ENCODE results near the gene FBN2. TPM values are rescaled to one million over a fixed set of nuclear protein-coding genes. Genes with fewer than 3 reads are reported as not detected.

FBN2 gene
- total and polyA plus RNA-seq, 2 of the 4 experiments (the other 2 are of a cell fraction), result 26.7 to 69.0 TPM

DNA sequence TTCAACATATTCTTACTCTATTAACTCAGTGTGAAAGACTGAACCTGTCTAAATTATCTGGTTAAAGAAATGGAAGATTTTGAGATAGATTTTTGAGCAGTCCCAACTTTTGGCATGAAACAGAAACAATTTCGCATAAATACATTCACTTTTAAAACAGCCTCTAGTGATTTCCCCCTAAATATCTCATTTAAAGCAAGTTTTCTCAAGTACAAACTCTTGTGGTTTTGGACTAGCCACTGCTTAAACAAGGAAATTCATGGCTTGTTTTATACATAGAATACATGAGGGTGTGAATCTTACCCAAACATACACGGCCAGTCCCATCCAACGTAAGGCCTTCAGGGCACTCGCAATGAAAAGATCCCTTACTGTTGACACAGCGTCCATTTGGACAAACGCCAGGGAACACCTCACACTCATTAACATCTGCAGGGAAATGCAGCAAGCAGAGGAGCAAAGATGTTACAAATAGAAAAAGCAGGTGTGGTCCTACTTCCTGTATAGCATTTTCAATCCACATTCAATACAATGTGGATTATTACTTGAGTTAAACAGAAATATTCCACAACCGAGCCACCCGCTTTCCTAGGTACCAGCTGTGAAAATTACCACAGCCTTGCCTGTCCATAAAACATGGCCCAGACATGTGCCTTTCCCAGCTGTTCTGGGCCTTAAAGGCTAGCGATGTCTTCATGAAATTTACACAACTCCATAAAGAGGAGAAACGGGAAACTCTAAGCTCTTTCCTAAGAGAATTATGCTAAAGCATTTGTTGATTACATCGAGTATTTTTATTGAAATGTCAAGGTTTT is 188.8 kb downstream of the FBN2 start:
- intact Hi-C loops (cut with micrococcal nuclease), result loop anchor here (10.0 kb wide), 1 partner anchor 604 kb away; no protein-coding TSS in a partner anchor
- H2AFZ ChIP-seq (replicated peaks; ENCODE audit: low read length, poor library complexity), result no peak overlapping the region
- no TSS peak for BruUV-seq (replicated peaks)
- H4K91ac ChIP-seq (ENCODE audit: insufficient read depth, low read depth, low read length), result no peak overlapping the region
- peak; percentile 10 for DNase-seq
- no peak overlapping the region for H2AK5ac ChIP-seq (ENCODE audit: low read depth, low read length)
- H3K4me3 ChIP-seq (ENCODE audit: insufficient read depth, low read depth, low read length), result no peak overlapping the region
- no peak overlapping the region for H2BK20ac ChIP-seq (ENCODE audit: low read depth, low read length)
- no peak overlapping the region for H2BK120ac ChIP-seq (ENCODE audit: low read depth, low read length)
- H3K27me3 ChIP-seq (ENCODE audit: control insufficient read depth, insufficient read depth, low read length), result no peaks in the 10 kb centered on the region
- no peak overlapping the region for H4K5ac ChIP-seq (ENCODE audit: low read depth, low read length)
- no peak overlapping the region for H3K27ac ChIP-seq (ENCODE audit: insufficient read depth, low read length)
- WGBS, 2 experiments (ENCODE audit: extremely low coverage in 2 of 2, insufficient read length in 1 of 2), result 100% methylated on average over 1 of the region's 11 CpGs; no CpG with 5 or more reads in 1 of the 2 experiments
- CTCF ChIA-PET, result no interaction called here
- dilution Hi-C loops (cut with HindIII; ENCODE audit: low sequenced_read_pairs, unreplicated experiment), result no loop called here
- no peak overlapping the region for H3K56ac ChIP-seq (ENCODE audit: extremely low read depth, insufficient read depth, low read length)
- H3K4me1 ChIP-seq (ENCODE audit: control insufficient read depth, insufficient read depth, low read length), result no peaks in the 10 kb centered on the region
- H2BK15ac ChIP-seq (ENCODE audit: low read depth, low read length), result no peak overlapping the region
- H3K14ac ChIP-seq (replicated peaks; ENCODE audit: low read depth, low read length), result no peak overlapping the region
- no peak overlapping the region for H3K23ac ChIP-seq (ENCODE audit: low read depth, low read length)
- no peaks in the 10 kb centered on the region for H4K20me1 ChIP-seq (ENCODE audit: insufficient read depth, low read length)
- H3K4me2 ChIP-seq (ENCODE audit: low read depth, low read length), result no peak overlapping the region
- no peak overlapping the region for H3K4ac ChIP-seq (ENCODE audit: low read depth, low read length)
- TF ChIP-seq, protein P1, sequence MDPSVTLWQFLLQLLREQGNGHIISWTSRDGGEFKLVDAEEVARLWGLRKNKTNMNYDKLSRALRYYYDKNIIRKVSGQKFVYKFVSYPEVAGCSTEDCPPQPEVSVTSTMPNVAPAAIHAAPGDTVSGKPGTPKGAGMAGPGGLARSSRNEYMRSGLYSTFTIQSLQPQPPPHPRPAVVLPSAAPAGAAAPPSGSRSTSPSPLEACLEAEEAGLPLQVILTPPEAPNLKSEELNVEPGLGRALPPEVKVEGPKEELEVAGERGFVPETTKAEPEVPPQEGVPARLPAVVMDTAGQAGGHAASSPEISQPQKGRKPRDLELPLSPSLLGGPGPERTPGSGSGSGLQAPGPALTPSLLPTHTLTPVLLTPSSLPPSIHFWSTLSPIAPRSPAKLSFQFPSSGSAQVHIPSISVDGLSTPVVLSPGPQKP (IDR thresholded peaks at IDR 0.05; ENCODE audit: borderline replicate concordance, low read depth, low read length), result no peak
- no peak overlapping the region for H2AK9ac ChIP-seq (replicated peaks; ENCODE audit: low read depth, low read length, poor library complexity)
- no peak for ATAC-seq (ENCODE audit: low read depth)
- peaks cover 5% of the 10 kb centered on the region for H3K9me1 ChIP-seq (ENCODE audit: insufficient read depth, low read length)
- H2BK5ac ChIP-seq (ENCODE audit: low read depth, low read length, poor library complexity, severe bottlenecking), result no peak overlapping the region
- no peak overlapping the region for H3K18ac ChIP-seq (ENCODE audit: low read depth, low read length)
- in situ Hi-C loops (cut with MboI; ENCODE audit: low sequenced_read_pairs), result no loop called here
- POLR2A ChIA-PET (ENCODE audit: unreplicated experiment), result no interaction called here
- H3K9me3 ChIP-seq (ENCODE audit: control insufficient read depth, insufficient read depth, low read length), result no peaks in the 10 kb centered on the region
- H3K9ac ChIP-seq (ENCODE audit: low read depth, low read length), result no peak overlapping the region
- no peaks in the 10 kb centered on the region for H3K79me1 ChIP-seq (ENCODE audit: low read depth in 1 of 2, low read length in 2 of 2)
- H3K36me3 ChIP-seq (ENCODE audit: control insufficient read depth, insufficient read depth, low read length), result peaks cover 24% of the 10 kb centered on the region
- H4K8ac ChIP-seq (ENCODE audit: low read depth in 2 of 2, low read length in 2 of 2), result no peak overlapping the region
